Measurements from ENCODE around the gene SPATA4.

The SPATA4 gene

DNA sequence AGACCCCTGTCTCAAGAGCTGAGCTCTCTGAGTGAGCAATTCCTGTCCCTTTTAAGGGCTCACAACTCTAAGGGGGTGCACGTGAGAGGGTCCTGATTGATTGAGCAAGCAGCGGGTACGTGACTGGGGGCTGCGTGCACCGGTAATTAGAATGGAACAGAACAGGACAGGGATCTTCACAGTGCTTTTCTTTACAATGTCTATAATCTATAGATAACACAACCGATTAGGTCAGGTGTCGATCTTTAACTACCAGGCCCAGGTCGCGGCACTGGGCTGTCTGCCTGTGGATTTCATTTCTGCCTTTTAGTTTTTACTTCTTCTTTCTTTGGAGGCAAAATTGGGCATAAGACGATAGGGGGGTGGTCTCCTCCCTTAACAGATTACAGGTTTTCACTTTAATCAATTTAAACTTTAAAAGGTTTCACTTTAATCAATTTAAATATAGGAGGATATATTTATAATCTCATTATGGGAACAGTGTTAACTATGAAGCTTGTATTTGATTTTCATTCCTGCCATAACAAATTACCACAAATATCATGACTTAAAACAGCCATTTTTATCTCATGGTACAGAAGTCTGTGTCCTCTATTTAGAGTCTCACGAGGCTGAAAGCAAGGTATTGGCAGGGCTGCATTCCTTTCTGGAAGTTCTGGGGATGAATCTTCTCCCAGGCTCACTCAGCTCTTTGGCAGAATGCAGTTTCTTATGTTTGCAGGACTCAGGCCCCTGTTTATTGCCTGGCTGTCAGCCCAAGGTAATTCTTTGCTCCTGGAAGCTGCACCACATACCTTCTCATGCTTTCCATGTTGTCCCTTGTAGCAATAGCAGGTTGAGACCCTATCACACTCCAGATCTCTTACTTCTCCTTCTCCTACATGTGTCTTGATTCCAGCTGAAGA lies 5.2 kb downstream of the SPATA4 start:
- no peak for DNase-seq

DNA sequence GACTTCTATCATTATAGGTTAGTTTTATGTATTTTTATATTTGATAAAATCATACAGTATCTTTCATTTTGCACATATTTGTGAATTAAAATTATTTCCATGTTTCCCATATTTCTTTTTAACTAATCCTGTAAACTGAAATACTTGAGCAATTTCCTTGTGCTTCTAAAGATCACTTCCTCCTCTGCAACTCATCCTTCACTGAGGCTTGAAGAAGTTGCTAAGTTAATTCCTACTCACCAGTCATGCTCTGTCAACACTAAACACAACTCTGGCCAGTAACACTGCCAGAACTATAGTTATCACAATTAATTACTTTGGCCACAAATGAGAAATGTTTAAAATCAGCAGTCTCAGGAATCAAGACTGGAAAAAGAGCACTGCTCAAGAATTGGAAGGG lies 6.7 kb downstream of the SPATA4 start:
- DNase-seq, result no peak

DNA sequence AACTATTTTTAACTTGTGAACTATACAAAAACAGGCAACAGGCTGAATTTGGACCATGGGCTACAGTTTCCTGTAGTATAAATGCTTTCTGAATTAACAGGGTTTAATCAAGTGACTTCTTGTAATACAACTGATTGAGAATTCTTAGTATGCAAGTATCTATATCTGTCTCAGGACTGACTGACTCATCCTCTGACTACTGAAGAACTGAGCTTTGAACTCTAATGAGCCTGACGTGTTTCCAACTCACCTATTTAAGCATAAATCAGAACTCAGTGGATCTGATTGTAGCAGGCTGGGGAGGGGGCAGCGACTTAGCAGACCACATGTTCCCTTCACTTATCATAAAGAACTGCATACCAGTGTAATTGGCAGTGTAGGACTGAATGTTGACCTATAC lies 7.8 kb downstream of the SPATA4 start:
- DNase-seq, result no peak

- DNase-seq, result no peak
Observed at GRCh38 chr4:176186671-176187395, 8.6 kb downstream of the SPATA4 start.

- DNase-seq, result no peak
Observed at GRCh38 chr4:176186067-176186466, 9.3 kb downstream of the SPATA4 start.

- DNase-seq, result no peak
Observed at GRCh38 chr4:176185051-176185450, 10.3 kb downstream of the SPATA4 start.

DNA sequence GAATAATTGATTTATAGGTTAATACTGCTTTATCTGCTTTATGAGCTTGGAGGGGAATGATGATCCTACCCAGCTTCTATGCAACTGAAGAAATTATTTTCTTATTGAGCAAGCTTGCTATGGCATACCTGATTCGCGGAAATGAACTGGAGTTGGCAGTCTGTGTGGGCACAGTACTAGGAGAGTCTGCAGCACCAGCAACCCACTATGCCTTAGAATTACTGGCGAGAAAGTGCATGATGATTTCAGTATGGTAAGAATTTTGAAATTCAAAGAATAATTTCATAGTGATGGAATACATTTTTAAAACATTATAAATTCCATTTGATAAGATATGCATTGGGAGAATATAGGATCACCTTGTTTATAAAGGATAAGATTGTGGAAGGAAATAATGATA lies 32.3 kb downstream of the SPATA4 start:
- DNase-seq, result no peak

GRCh38 chr4:176156656-176157055 lies 38.7 kb downstream of the SPATA4 start:
- no peak for DNase-seq

DNA sequence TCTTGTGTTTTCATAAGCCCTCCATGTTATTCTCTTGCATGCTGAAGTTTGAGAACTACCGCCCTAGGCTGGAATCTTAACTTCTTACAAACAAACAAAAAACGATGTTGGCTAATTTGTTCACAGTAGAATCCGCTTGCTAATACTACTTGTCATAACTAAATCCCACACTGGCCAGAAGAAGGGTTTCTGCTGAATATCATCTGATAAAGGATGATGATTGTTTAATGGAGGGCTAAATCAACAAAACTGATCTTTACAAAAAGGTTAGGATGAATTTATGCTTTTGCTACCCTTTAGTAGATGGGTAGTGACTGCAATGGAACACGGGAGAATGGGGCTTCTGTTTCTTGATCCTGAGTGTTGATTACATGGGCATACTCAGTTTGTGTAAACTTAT lies 42.3 kb downstream of the SPATA4 start:
- DNase-seq, result no peak

DNA sequence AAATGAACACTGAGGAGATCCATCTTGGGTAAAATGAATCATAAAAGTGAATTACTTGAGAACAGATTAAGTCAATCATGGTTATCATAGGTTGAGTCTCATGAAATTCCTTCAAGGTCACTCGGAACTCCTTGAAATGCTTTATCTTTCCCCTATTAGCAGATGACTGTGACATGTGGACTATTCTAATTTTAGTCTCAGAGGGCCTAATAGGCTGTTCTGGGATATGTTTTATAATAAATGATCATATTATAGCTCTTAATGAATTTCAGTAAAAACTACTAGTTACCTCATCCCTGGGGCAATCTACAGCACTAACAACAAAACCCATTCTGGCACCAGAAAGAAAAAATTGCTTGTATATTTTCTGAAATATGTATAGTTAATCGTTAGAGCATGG lies 44.7 kb downstream of the SPATA4 start:
- DNase-seq, result no peak

GRCh38 chr4:176150356-176150682 lies 45.1 kb downstream of the SPATA4 start:
- DNase-seq, result no peak

DNA sequence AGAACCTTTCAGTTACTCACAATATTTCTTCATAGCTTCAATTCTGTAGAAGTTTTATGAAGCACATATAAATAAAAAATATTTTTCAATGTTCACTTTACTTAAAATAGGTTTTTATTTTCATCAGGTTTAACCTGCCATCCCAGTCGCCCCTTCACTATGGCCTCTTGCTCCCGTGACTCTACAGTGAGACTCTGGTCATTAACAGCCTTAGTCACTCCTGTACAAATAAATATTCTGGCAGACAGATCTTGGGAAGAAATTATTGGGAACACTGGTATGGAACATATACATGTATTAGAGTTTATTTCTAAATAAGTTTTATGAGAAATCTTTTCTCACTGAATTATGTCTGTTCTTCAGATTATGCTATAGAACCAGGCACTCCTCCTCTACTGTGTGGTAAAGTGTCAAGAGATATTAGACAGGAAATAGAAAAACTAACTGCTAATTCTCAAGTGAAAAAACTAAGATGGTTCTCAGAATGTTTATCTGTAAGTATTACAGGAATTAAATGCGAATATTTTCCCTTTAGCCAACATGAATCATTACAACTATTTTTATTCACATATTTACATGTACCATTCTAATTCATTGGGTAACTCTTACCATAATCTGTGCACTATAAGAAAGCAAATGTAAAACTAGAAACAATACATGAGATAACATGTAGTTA lies 45.6 kb downstream of the SPATA4 start:
- no peak for DNase-seq

DNA sequence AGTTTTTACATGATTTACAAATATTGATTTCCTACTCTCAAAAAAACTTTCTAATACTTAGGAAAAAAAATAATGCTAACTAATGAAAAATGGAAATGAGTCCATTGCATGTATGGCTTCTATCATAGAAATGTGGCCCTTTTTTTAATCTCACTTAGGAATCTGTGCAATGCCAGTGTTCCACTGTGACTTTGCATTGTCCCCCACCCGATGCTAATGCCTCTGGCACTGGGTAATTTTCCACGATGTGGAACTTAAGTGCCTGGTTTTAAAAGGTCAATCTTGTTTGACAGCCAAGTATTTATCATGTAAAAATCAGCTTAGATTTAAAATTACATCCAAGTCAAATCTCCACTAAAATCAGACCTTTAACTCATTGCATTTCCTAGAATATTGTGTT lies 53.1 kb downstream of the SPATA4 start:
- DNase-seq, result no peak

DNA sequence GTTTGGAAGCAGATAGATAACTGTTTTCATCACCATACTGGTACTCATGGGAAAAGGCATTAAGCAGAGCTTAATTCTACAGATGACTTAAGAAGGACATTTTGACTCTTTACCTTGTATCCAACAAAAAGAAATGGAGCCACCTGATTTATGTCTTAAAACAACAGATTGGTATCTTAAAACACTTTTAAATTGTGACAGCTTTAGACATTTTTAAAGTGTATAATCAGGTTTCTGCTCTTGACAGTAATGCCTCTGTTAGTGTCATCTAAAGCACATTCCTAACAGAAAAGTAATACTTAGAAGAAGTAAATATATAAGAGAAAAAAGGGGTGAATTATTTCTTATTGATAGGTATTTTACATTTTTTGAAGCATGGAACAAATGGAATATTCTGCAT lies 55.9 kb downstream of the SPATA4 start:
- no peak for DNase-seq

DNA sequence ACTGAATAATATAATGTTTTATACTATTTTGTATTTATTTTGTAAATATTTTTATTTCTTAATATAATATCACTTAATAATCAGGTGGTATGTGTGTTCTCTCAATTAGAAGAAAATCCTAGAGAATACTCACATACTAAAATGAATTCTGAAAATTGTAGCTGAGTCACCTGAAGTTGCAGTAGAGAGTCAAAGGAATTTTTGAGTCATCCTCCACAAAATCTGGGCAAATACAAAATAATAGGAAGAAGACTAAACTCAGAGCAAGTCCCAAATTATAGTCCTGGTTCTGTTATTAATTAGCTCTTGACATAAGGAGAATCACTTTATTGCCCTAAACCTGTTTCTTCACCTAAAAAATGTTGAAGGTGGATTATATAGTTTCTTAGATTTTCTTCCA lies 57.8 kb downstream of the SPATA4 start:
- no peak for DNase-seq

GRCh38 chr4:176134670-176135069 lies 60.7 kb downstream of the SPATA4 start:
- no peak for DNase-seq

Measured in T-helper 9 cell (primary cell).